ENCODE data around the gene WFDC5.

DNA sequence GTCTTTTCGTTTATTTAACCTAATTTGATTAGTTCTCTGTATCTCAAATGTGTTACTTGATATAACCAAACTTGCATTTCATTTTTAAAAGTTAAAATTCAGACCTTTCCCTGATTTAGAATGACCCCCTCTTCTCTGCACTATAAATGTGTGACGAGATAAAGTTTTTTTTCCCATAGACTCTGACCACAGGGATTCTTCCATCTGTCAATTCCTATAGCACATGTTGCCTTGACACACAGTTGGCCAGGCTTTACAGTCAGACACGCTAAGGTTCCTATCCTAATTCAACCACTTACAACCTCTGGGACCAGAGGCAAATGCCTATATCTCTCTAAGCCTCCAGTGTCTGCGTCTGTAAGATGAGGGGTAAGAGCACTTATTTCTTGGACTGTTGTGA lies 54.7 kb downstream of the WFDC5 start:
- TF ChIP-seq POLR2A (IDR thresholded peaks at IDR 0.05) (no peak), POLR2AphosphoS5 (IDR thresholded peaks at IDR 0.05) (no peak), CTCF (IDR thresholded peaks at IDR 0.05) (no peak), EP300 (IDR thresholded peaks at IDR 0.05) (no peak)
